K562 (cell line): ENCODE measurements around the gene SLC10A1. TPM values are rescaled to one million over a fixed set of nuclear protein-coding genes. Genes with fewer than 3 reads are reported as not detected.

ENCODE experiments used
- HOXB6 ChIP-seq: fragments of 250-450 bp; sonication (Bioruptor Pico); IDR thresholded peaks from 2 replicates; pipeline ENCODE4 v1.5.1; 2022; ENCODE audit warnings: mild to moderate bottlenecking, borderline replicate concordance
- NFATC3 ChIP-seq: fragments of 450-650 bp; IDR thresholded peaks from 2 replicates; pipeline ENCODE4 v1.6.1; 2017; ENCODE audit warnings: mild to moderate bottlenecking
- NRF1 ChIP-seq, 2 experiments: fragments of 450-650 bp; IDR thresholded peaks in 1 of 2; conservative IDR thresholded peaks in 1 of 2; 2 replicates each; pipeline ENCODE4 v1.6.1; 2014; ENCODE audit warnings: mild to moderate bottlenecking in 2 of 2
- RBM15 ChIP-seq: fragments of 200-400 bp; formaldehyde crosslinking; IDR thresholded peaks from 2 replicates; pipeline ENCODE4 v1.6.1; 2018; ENCODE audit warnings: mild to moderate bottlenecking, low read length, moderate library complexity; ENCODE audit not compliant: insufficient read depth
- XRCC5 ChIP-seq: fragments of 200-400 bp; formaldehyde crosslinking; IDR thresholded peaks from 2 replicates; pipeline ENCODE4 v1.6.1; 2017; ENCODE audit warnings: low read depth, mild to moderate bottlenecking, low read length
- ZNF143 ChIP-seq: sonication (generic); formaldehyde crosslinking; IDR thresholded peaks from 2 replicates; pipeline ENCODE4 v1.9.0; 2022; ENCODE audit warnings: mild to moderate bottlenecking, missing genetic modification reagents
- ZNF57 ChIP-seq: fragments of 450-650 bp; formaldehyde crosslinking; IDR thresholded peaks from 2 replicates; pipeline ENCODE4 v1.4.0; 2020; ENCODE audit warnings: mild to moderate bottlenecking, moderate library complexity
- polyA plus RNA-seq, 8 experiments: library from polyadenylated mRNA; depleted of rRNA in 4 of 8; stranded (reverse) in 5 of 8; unstranded in 3 of 8; fragments of >200 nt; fragmentation: Nextera tagmentation in 2 of 8; fragmentation: Illumina TruSeq in 1 of 8; extraction: Ambion mirVana in 2 of 8; extraction: Trizol in 1 of 8; gene quantifications; 2 replicates each; pipeline versions ENCODE4 v1.2.1 to v1.2.3, GENCODE V29; 2011 to 2014; ENCODE audit warnings: inconsistent platforms in 1 of 8, missing spikeins in 1 of 8
- total RNA-seq, 7 experiments: library from RNA; depleted of rRNA in 6 of 7; stranded (reverse); fragments of >200 nt in 6 of 7; fragmentation: Illumina TruSeq in 2 of 7; extraction: Trizol in 2 of 7; gene quantifications; 2 replicates each; pipeline versions ENCODE4 v1.2.1 to v1.2.3, GENCODE V29; 2011 to 2021; ENCODE audit warnings: low replicate concordance in 1 of 7
- TF ChIP-seq, protein P1 (sequence below): fragments of 250-450 bp; sonication (Bioruptor Pico); IDR thresholded peaks from 2 replicates; pipeline ENCODE4 v1.8.0; 2022; ENCODE audit warnings: inconsistent platforms
- TF ChIP-seq, protein P2 (sequence below): fragments of 250-450 bp; sonication (Bioruptor Pico); IDR thresholded peaks from 2 replicates; pipeline ENCODE4 v1.5.1; 2021; ENCODE audit warnings: mild to moderate bottlenecking

SLC10A1 gene
- total and polyA plus RNA-seq, 9 of the 15 experiments (the other 6 are each of a cell fraction or from before 2014, with no cell fraction given), result not detected

DNA sequence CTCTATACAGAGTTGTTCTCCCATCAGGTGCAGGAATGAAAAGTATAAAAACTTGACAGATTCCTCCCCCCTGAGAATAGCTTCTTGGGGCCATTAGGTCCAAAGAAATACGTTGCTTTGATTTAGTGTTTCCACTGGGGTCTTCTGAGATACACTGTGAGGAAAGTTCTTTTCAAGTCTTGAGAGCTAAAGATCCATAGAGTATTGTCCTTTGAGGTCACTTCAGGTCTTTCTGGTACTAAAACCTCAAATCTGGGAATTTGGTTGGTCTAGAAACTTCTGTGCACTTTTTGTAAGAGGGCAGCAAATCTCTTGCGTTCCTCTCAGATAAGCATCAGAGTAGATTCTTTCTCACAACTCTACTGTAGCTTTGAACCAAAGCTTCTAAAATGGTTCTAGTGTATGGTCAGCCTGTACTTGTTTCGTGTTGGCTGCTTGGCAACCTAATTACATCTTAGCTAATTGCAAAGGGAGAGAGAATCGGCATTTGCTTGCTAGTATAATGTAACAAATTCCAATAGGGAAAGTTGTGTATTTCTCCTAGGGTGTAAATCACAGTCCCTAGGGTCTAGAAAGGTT, 20.1 kb downstream of the SLC10A1 start (continued):
- TF ChIP-seq, protein P1, sequence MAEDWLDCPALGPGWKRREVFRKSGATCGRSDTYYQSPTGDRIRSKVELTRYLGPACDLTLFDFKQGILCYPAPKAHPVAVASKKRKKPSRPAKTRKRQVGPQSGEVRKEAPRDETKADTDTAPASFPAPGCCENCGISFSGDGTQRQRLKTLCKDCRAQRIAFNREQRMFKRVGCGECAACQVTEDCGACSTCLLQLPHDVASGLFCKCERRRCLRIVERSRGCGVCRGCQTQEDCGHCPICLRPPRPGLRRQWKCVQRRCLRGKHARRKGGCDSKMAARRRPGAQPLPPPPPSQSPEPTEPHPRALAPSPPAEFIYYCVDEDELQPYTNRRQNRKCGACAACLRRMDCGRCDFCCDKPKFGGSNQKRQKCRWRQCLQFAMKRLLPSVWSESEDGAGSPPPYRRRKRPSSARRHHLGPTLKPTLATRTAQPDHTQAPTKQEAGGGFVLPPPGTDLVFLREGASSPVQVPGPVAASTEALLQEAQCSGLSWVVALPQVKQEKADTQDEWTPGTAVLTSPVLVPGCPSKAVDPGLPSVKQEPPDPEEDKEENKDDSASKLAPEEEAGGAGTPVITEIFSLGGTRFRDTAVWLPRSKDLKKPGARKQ, result no peak
- TF ChIP-seq, protein P2, sequence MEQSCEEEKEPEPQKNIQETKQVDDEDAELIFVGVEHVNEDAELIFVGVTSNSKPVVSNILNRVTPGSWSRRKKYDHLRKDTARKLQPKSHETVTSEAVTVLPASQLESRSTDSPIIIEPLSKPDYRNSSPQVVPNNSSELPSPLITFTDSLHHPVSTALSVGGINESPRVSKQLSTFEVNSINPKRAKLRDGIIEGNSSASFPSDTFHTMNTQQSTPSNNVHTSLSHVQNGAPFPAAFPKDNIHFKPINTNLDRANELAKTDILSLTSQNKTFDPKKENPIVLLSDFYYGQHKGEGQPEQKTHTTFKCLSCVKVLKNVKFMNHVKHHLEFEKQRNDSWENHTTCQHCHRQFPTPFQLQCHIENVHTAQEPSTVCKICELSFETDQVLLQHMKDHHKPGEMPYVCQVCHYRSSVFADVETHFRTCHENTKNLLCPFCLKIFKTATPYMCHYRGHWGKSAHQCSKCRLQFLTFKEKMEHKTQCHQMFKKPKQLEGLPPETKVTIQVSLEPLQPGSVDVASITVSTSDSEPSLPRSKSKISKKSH, result no peak
- TF ChIP-seq HOXB6 (no peak), NRF1 (conservative IDR thresholded peaks at IDR 0.05 in 1 of 2, IDR thresholded peaks at IDR 0.05 in 1 of 2) (no peak), ZNF143 (no peak), NFATC3 (no peak), ZNF57 (no peak), XRCC5 (no peak), RBM15 (no peak)
